Fibroblast of lung (primary cell): Measurements from ENCODE around the gene CEP41.

Experiments used
- EZH2 ChIP-seq: IDR thresholded peaks from 2 replicates; pipeline ENCODE4 v1.5.1; 2012; ENCODE audit warnings: low read length, control low read depth, mild to moderate bottlenecking; ENCODE audit errors: missing control alignments
- TF ChIP-seq, protein P1 (sequence below), 2 donors: IDR thresholded peaks in 1 of 2; conservative IDR thresholded peaks in 1 of 2; 1 replicate in 1 of 2; 2 replicates in 1 of 2; pipeline ENCODE4 v1.5.1; 2011 to 2012; ENCODE audit warnings: low read length in 2 of 2, control low read depth in 1 of 2, inconsistent platforms in 1 of 2, low read depth in 1 of 2, mild to moderate bottlenecking in 1 of 2

DNA sequence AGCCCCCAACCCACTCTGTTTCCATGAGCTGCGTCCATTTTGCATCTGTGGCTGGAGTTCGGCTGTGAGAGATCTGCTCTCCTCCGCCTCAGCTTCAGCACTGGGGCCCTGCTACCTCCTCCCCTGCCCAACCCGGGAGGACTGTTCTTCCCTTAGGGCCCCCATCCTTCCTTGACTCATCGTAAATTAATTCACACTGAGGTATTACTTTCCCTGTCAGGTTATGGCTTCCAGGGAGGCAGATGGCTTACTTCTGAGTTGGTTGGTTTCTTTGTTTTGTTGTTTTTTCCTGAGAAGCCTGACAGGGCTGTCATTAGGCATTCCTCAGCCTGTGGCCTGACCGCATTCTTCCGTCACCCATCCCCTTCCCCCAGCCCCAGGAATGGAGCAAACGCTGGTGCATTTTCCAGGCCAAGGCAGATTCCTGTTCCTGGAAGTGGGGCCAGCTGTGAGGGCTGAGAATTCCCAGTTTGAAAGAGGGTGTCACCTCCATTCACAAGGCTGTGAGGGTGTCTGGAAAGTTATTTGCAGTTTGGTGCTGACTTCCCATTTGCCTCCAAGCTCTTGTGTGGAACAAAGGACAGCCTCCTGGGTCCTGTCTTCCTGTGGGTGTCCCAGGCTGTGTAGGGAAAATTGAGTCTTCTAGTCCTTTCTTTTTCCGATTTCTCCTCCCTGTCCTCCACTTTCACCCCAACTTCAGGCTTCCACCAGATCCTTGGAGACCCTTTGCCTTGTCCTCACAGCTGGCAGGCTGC is 84.5 kb downstream of the CEP41 start:
- TF ChIP-seq, protein P1, sequence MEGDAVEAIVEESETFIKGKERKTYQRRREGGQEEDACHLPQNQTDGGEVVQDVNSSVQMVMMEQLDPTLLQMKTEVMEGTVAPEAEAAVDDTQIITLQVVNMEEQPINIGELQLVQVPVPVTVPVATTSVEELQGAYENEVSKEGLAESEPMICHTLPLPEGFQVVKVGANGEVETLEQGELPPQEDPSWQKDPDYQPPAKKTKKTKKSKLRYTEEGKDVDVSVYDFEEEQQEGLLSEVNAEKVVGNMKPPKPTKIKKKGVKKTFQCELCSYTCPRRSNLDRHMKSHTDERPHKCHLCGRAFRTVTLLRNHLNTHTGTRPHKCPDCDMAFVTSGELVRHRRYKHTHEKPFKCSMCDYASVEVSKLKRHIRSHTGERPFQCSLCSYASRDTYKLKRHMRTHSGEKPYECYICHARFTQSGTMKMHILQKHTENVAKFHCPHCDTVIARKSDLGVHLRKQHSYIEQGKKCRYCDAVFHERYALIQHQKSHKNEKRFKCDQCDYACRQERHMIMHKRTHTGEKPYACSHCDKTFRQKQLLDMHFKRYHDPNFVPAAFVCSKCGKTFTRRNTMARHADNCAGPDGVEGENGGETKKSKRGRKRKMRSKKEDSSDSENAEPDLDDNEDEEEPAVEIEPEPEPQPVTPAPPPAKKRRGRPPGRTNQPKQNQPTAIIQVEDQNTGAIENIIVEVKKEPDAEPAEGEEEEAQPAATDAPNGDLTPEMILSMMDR (conservative IDR thresholded peaks at IDR 0.05 in 1 of 2, IDR thresholded peaks at IDR 0.05 in 1 of 2; ENCODE audit: low read depth in 1 of 2, low read length in 2 of 2) = no peak
- TF ChIP-seq EZH2 = no peak
